Activated CD8-positive, alpha-beta T cell treated with anti-CD3 and anti-CD28 coated beads, Interleukin-2, amount 10 ng/mL, durations not matched to agents 7 days and 5 days (primary cell): ENCODE measurements around the gene PRDM5. TPM values are rescaled to one million over a fixed set of nuclear protein-coding genes. Genes with fewer than 3 reads are reported as not detected.

Experiments
- ATAC-seq: fragments of 150-1000 bp; cut with Tn5 transposase; one replicate; pipeline ENCODE4 v1.10.0; 2021; ENCODE audit warnings: moderate library complexity
- CTCF ChIA-PET: fragments of 350-600 bp; sonication (Branson Sonifier 250); formaldehyde crosslinking; loops from one replicate; lab custom pipeline; 2021; ENCODE audit warnings: antibody characterized with exemption; lab: Charles Lee
- POLR2A ChIA-PET: fragments of 350-600 bp; sonication (Branson Sonifier 250); formaldehyde crosslinking; loops from one replicate; lab custom pipeline; 2021; ENCODE audit warnings: antibody characterized with exemption; lab: Charles Lee
- DNase-seq: peaks from one replicate; pipeline ENCODE4 v3.0.0-alpha.2; 2020
- H3K27ac Mint-ChIP-seq: one replicate; pipeline ENCODE4 v1.8.0; 2021; ENCODE audit warnings: mild to moderate bottlenecking, mixed read lengths
- H3K27me3 Mint-ChIP-seq: one replicate; pipeline ENCODE4 v1.8.0; 2021; ENCODE audit warnings: low read depth, mixed read lengths
- H3K36me3 Mint-ChIP-seq: one replicate; pipeline ENCODE4 v1.8.0; 2021; ENCODE audit warnings: low read depth, mixed read lengths
- H3K4me1 Mint-ChIP-seq: one replicate; pipeline ENCODE4 v1.8.0; 2021; ENCODE audit warnings: low read depth, mixed read lengths
- H3K4me3 Mint-ChIP-seq: one replicate; pipeline ENCODE4 v1.8.0; 2021; ENCODE audit warnings: mild to moderate bottlenecking, mixed read lengths
- H3K9me3 Mint-ChIP-seq: one replicate; pipeline ENCODE4 v1.8.0; 2022; ENCODE audit warnings: mixed read lengths; ENCODE audit not compliant: insufficient read depth
- total RNA-seq, 2 experiments: library from RNA; stranded (reverse); gene quantifications; one replicate each; pipeline ENCODE4 v1.2.3, GENCODE V29; 2021

Gene PRDM5
- total RNA-seq, 2 experiments from 2014 or later = 0.05 to 0.16 TPM

GRCh38 chr4:120901731-120902130 lies 20.8 kb downstream of the PRDM5 start:
- DNase-seq = no peak
- Mint-ChIP-seq H3K9me3 (no peaks in the 10 kb centered on the region), H3K27me3 (no peaks in the 10 kb centered on the region), H3K27ac (no peak overlapping the region), H3K4me1 (no peaks in the 10 kb centered on the region), H3K36me3 (no peaks in the 10 kb centered on the region), H3K4me3 (no peak overlapping the region)
- ChIA-PET POLR2A (no interaction called here), CTCF (no interaction called here)
- no peak for ATAC-seq

- H3K4me3 Mint-ChIP-seq = no peak overlapping the region
- no peak for ATAC-seq
- ChIA-PET CTCF (no interaction called here), POLR2A (no interaction called here)
- DNase-seq = no peak
- no peaks in the 10 kb centered on the region for H3K9me3 Mint-ChIP-seq
- H3K36me3 Mint-ChIP-seq = no peaks in the 10 kb centered on the region
- H3K27me3 Mint-ChIP-seq = no peaks in the 10 kb centered on the region
- H3K27ac Mint-ChIP-seq = no peak overlapping the region
- no peaks in the 10 kb centered on the region for H3K4me1 Mint-ChIP-seq
Measured at GRCh38 chr4:120897981-120898719, 24.4 kb downstream of the PRDM5 start.

GRCh38 chr4:120895554-120895953 lies 27.0 kb downstream of the PRDM5 start:
- no peak overlapping the region for H3K4me3 Mint-ChIP-seq
- no peaks in the 10 kb centered on the region for H3K9me3 Mint-ChIP-seq
- no peaks in the 10 kb centered on the region for H3K36me3 Mint-ChIP-seq
- H3K27me3 Mint-ChIP-seq = no peaks in the 10 kb centered on the region
- H3K4me1 Mint-ChIP-seq = no peaks in the 10 kb centered on the region
- DNase-seq = no peak
- no peak for ATAC-seq
- POLR2A ChIA-PET = no interaction called here
- no peak overlapping the region for H3K27ac Mint-ChIP-seq
- CTCF ChIA-PET = no interaction called here

- Mint-ChIP-seq H3K9me3 (no peaks in the 10 kb centered on the region), H3K4me3 (no peak overlapping the region), H3K36me3 (no peaks in the 10 kb centered on the region), H3K27ac (no peak overlapping the region), H3K4me1 (no peaks in the 10 kb centered on the region), H3K27me3 (no peaks in the 10 kb centered on the region)
- DNase-seq = no peak
- ChIA-PET POLR2A (no interaction called here), CTCF (no interaction called here)
- no peak for ATAC-seq
Measured at GRCh38 chr4:120893314-120893713, 29.2 kb downstream of the PRDM5 start.

GRCh38 chr4:120886191-120886590 lies 36.3 kb downstream of the PRDM5 start:
- ATAC-seq = no peak
- Mint-ChIP-seq H3K9me3 (no peaks in the 10 kb centered on the region), H3K27me3 (no peaks in the 10 kb centered on the region), H3K36me3 (no peaks in the 10 kb centered on the region), H3K27ac (no peak overlapping the region), H3K4me3 (no peak overlapping the region), H3K4me1 (no peaks in the 10 kb centered on the region)
- ChIA-PET CTCF (no interaction called here), POLR2A (no interaction called here)
- DNase-seq = no peak

GRCh38 chr4:120881846-120882245 lies 40.7 kb downstream of the PRDM5 start:
- ATAC-seq = no peak
- Mint-ChIP-seq H3K4me3 (no peak overlapping the region), H3K27me3 (no peaks in the 10 kb centered on the region), H3K9me3 (no peaks in the 10 kb centered on the region), H3K27ac (no peak overlapping the region), H3K4me1 (no peaks in the 10 kb centered on the region), H3K36me3 (no peaks in the 10 kb centered on the region)
- no peak for DNase-seq
- ChIA-PET POLR2A (no interaction called here), CTCF (interaction anchor here (1.3 kb wide), 1 partner anchor 35 kb away, joined by 3 read pairs; no protein-coding TSS in a partner anchor)

- Mint-ChIP-seq H3K4me3 (no peak overlapping the region), H3K27me3 (no peaks in the 10 kb centered on the region), H3K27ac (no peak overlapping the region), H3K9me3 (no peaks in the 10 kb centered on the region), H3K36me3 (no peaks in the 10 kb centered on the region), H3K4me1 (no peaks in the 10 kb centered on the region)
- ATAC-seq (no peak), DNase-seq (no peak)
- ChIA-PET CTCF (no interaction called here), POLR2A (no interaction called here)
Measured at GRCh38 chr4:120881351-120881750, 41.2 kb downstream of the PRDM5 start.

- no peak for DNase-seq
- Mint-ChIP-seq H3K27ac (no peak overlapping the region), H3K4me1 (no peaks in the 10 kb centered on the region), H3K4me3 (no peak overlapping the region), H3K9me3 (no peaks in the 10 kb centered on the region), H3K36me3 (no peaks in the 10 kb centered on the region), H3K27me3 (no peaks in the 10 kb centered on the region)
- CTCF ChIA-PET = no interaction called here
- ATAC-seq = no peak
- POLR2A ChIA-PET = no interaction called here
Measured at GRCh38 chr4:120877021-120877420, 45.5 kb downstream of the PRDM5 start.

GRCh38 chr4:120874792-120875774 lies 47.4 kb downstream of the PRDM5 start:
- ChIA-PET POLR2A (no interaction called here), CTCF (interaction anchor here (1.1 to 1.3 kb wide), 2 partner anchors 31 to 65 kb away, joined by 4 to 5 read pairs; no protein-coding TSS in a partner anchor)
- Mint-ChIP-seq H3K4me3 (no peak overlapping the region), H3K9me3 (no peaks in the 10 kb centered on the region), H3K27me3 (no peaks in the 10 kb centered on the region), H3K4me1 (no peaks in the 10 kb centered on the region), H3K27ac (no peak overlapping the region), H3K36me3 (no peaks in the 10 kb centered on the region)
- DNase-seq = no peak
- no peak for ATAC-seq

- ChIA-PET CTCF (interaction anchor here (1.3 kb wide), 1 partner anchor 64 kb away, joined by 4 read pairs; no protein-coding TSS in a partner anchor), POLR2A (no interaction called here)
- Mint-ChIP-seq H3K27ac (no peak overlapping the region), H3K4me3 (no peak overlapping the region), H3K4me1 (no peaks in the 10 kb centered on the region), H3K27me3 (no peaks in the 10 kb centered on the region), H3K9me3 (no peaks in the 10 kb centered on the region), H3K36me3 (no peaks in the 10 kb centered on the region)
- DNase-seq (no peak), ATAC-seq (no peak)
Measured at GRCh38 chr4:120873554-120873953, 49.0 kb downstream of the PRDM5 start.

- ChIA-PET CTCF (interaction anchor here (1.4 kb wide), 1 partner anchor 27 kb away, joined by 5 read pairs; no protein-coding TSS in a partner anchor), POLR2A (no interaction called here)
- no peaks in the 10 kb centered on the region for H3K4me1 Mint-ChIP-seq
- no peak overlapping the region for H3K4me3 Mint-ChIP-seq
- DNase-seq (no peak), ATAC-seq (no peak)
- H3K27me3 Mint-ChIP-seq = no peaks in the 10 kb centered on the region
- H3K36me3 Mint-ChIP-seq = no peaks in the 10 kb centered on the region
- H3K27ac Mint-ChIP-seq = no peak overlapping the region
- H3K9me3 Mint-ChIP-seq = no peaks in the 10 kb centered on the region
Measured at GRCh38 chr4:120871173-120871572, 51.4 kb downstream of the PRDM5 start.

- ATAC-seq = no peak
- CTCF ChIA-PET = interaction anchor here (0.9 kb wide), 1 partner anchor 18 kb away, joined by 3 read pairs; no protein-coding TSS in a partner anchor
Measured at GRCh38 chr4:120870279-120870673, 52.2 kb downstream of the PRDM5 start.

More at GRCh38 chr4:120870279-120870673, 52.2 kb downstream of the PRDM5 start:
- POLR2A ChIA-PET = no interaction called here
- Mint-ChIP-seq H3K4me1 (no peaks in the 10 kb centered on the region), H3K9me3 (no peaks in the 10 kb centered on the region), H3K27ac (no peak overlapping the region), H3K4me3 (no peak overlapping the region), H3K36me3 (no peaks in the 10 kb centered on the region), H3K27me3 (no peaks in the 10 kb centered on the region)
- DNase-seq = no peak
